Heart right ventricle (tissue), 16 donors: ENCODE data around the gene TIGIT. TPM values are rescaled to one million over a fixed set of nuclear protein-coding genes. Genes with fewer than 3 reads are reported as not detected.
A peak's percentile ranks its signal among the peaks of the same experiment; 100 is the strongest.

ENCODE experiments used
- ATAC-seq, 8 donors: fragments of 200-7000 bp; cut with Tn5 transposase; one replicate each; pipeline ENCODE4 v1.9.1; 2020; ENCODE audit warnings: mild to moderate bottlenecking in 8 of 8, moderate library complexity in 8 of 8, moderate number of reproducible peaks in 1 of 8
- DNase-seq, 2 donors: peaks; one replicate each; pipeline ENCODE4 v3.0.0-alpha.2; 2020
- H3K27ac ChIP-seq, 10 donors: fragments of 200-600 bp; sonication (generic) in 2 of 10; one replicate each; pipeline versions ENCODE4 v1.5.0 to v1.8.0; 2020 to 2022; ENCODE audit warnings: mild to moderate bottlenecking in 3 of 10
- H3K27me3 ChIP-seq, 7 donors: fragments of 200-600 bp; one replicate each; pipeline ENCODE4 v1.8.0; 2021 to 2022; ENCODE audit warnings: mild to moderate bottlenecking in 2 of 7
- H3K36me3 ChIP-seq, 9 donors: fragments of 200-600 bp; sonication (generic) in 1 of 9; one replicate each; pipeline versions ENCODE4 v1.5.0 to v1.8.0; 2020 to 2022; ENCODE audit warnings: mild to moderate bottlenecking in 2 of 9
- H3K4me1 ChIP-seq, 9 donors: fragments of 200-600 bp; sonication (generic) in 1 of 9; one replicate each; pipeline versions ENCODE4 v1.5.0 to v1.8.0; 2020 to 2022; ENCODE audit warnings: mild to moderate bottlenecking in 4 of 9
- H3K4me3 ChIP-seq, 10 donors: fragments of 200-600 bp; sonication (generic) in 2 of 10; one replicate each; pipeline versions ENCODE4 v1.5.0 to v1.8.0; 2020 to 2022; ENCODE audit warnings: mild to moderate bottlenecking in 7 of 10, moderate library complexity in 2 of 10
- H3K9me3 ChIP-seq, 11 donors: fragments of 200-600 bp in 10 of 11; sonication (generic) in 2 of 11; one replicate each; pipeline versions ENCODE4 v1.5.0 to v1.8.0; 2013 to 2022; ENCODE audit warnings: mild to moderate bottlenecking in 2 of 11, control low read depth in 1 of 11, moderate library complexity in 1 of 11
- CTCF ChIP-seq, 9 donors: fragments of 200-600 bp; sonication (generic) in 2 of 9; IDR thresholded peaks; one replicate each; pipeline versions ENCODE4 v1.5.0 to v1.8.0; 2021 to 2022; ENCODE audit warnings: antibody characterized with exemption in 9 of 9, mild to moderate bottlenecking in 5 of 9, moderate library complexity in 1 of 9
- WGBS, 2 donors: extraction: QIAGEN DNeasy Blood & Tissue Kit; methylation state at CpG; one replicate each; pipeline ENCODE4 v1.1.7; 2013; ENCODE audit warnings: inconsistent platforms in 1 of 2; 5-methylcytosine and 5-hydroxymethylcytosine counted together
- intact Hi-C, 10 donors: fragments of 100-400 bp; cut with DNase I; formaldehyde crosslinking; loops; one replicate each; pipeline versions ENCODE4 v1.11.1 to v1.14.2; 2022
- polyA plus RNA-seq, 2 donors: library from polyadenylated mRNA; stranded (reverse); fragments of 200-250 nt; gene quantifications; one replicate each; pipeline ENCODE4 v1.2.3, GENCODE V29; 2013
- total RNA-seq, 10 donors: library from RNA; stranded (reverse); fragmentation: NEBNext Ultra II Directional in 3 of 10; extraction: Animal tissue kit (Norgen Biotek cat#: 25700) in 3 of 10; gene quantifications; one replicate each; pipeline versions ENCODE4 v1.2.1 to v1.2.4, GENCODE V29; 2021 to 2023
- donor health status: Arrhythmogenic right ventricular cardiomyopathy.
- donor health status: ischemic (EF 13 %, LVEDD 7.1; RV severe dilation, severe dysfunction).
- donor health status: healthy with polysubstance abuse.
- donor health status: DM: no; HTN: yes; CAD: no.
- donor health status: DM: no; HTN: no; CAD: no.
- donor health status: ischemic (EF 25% LVEDD 6.9; RV normal size, moderate dysfunction).
- donor health status: ischemic (EF 25% LVEDD 5.7; RV mildly dilated, moderate dysfunction).
- donor health status: healthy.
- donor health status: DM: yes; HTN: yes; CAD: no.
- donor health status: Ischemic cardiomyopathy.
- donor health status: ischemic (EF 35%, LVEDD 5.7; RV mildly dilated, moderate dysfunction).
- donor health status: nonischemic (EF 11% LVEDD 7.7; RV severe dilation, severe dysfunction).
- donor health status: DM: yes; HTN: yes; CAD: no.
- donor health status: PGD.
- donor health status: ischemic (EF 29% LVEDD 5.4; RV normal size, mild dysfunction).
- donor health status: nonischemic (EF 23%, LVEDD 6.1; RV moderate dilation, normal function).

The TIGIT gene
- total and polyA plus RNA-seq, 12 donors = 0.07 to 2.5 (median 0.36) TPM; not detected in 5

GRCh38 chr3:114294940-114295480, 1.2 kb downstream of the TIGIT start:
- WGBS, 2 donors = 77 to 78% methylated on average over 6 of the region's 6 CpGs
- Histone ChIP-seq H3K4me3 (peak overlapping the region in 1 of 10 donors; percentile 26), H3K4me1 (peaks cover 0 to 9% (median 0%) of the 10 kb centered on the region in 9 donors), H3K27me3 (no peaks in the 10 kb centered on the region), H3K27ac (peak overlapping the region in 1 of 10 donors; percentile 69), H3K36me3 (no peaks in the 10 kb centered on the region), H3K9me3 (no peaks in the 10 kb centered on the region)
- ATAC-seq (no peak), DNase-seq (no peak)
- no peak for TF ChIP-seq CTCF (IDR thresholded peaks at IDR 0.05)
- intact Hi-C loops = loop anchor here in 5 of 10 donors (5.0 to 10.0 kb wide), 2 partner anchors 138 to 140 kb away; no protein-coding TSS in a partner anchor

- H3K27ac ChIP-seq = peak overlapping the region in 1 of 10 donors; percentile 69
- DNase-seq (no peak), ATAC-seq (no peak)
- WGBS, 2 donors = 85 to 91% methylated on average over 2 of the region's 2 CpGs
- peak overlapping the region in 1 of 10 donors; percentile 26 for H3K4me3 ChIP-seq
- H3K36me3 ChIP-seq = no peaks in the 10 kb centered on the region
- H3K9me3 ChIP-seq = no peaks in the 10 kb centered on the region
- TF ChIP-seq CTCF (IDR thresholded peaks at IDR 0.05) = no peak
- no peaks in the 10 kb centered on the region for H3K27me3 ChIP-seq
- intact Hi-C loops = loop anchor here in 4 of 10 donors (10.0 kb wide), 1 partner anchor 141 kb away; no protein-coding TSS in a partner anchor
- H3K4me1 ChIP-seq = peaks cover 0 to 9% (median 0%) of the 10 kb centered on the region in 9 donors
Measured at GRCh38 chr3:114295946-114296345, 2.1 kb downstream of the TIGIT start.

- intact Hi-C loops = loop anchor here in 4 of 10 donors (10.0 kb wide), 1 partner anchor 145 kb away; no protein-coding TSS in a partner anchor
- WGBS, 2 donors = 73 to 75% methylated on average over 13 of the region's 13 CpGs
- no peaks in the 10 kb centered on the region for H3K27me3 ChIP-seq
- H3K4me3 ChIP-seq = no peak overlapping the region
- H3K27ac ChIP-seq = no peak overlapping the region
- no peaks in the 10 kb centered on the region for H3K36me3 ChIP-seq
- DNase-seq (no peak), ATAC-seq (peak in 2 of 8 donors; percentile 45 to 49)
- no peaks in the 10 kb centered on the region for H3K4me1 ChIP-seq
- H3K9me3 ChIP-seq = no peaks in the 10 kb centered on the region
- peak in 6 of 9 donors; percentile 19 to 44 (median 30) for TF ChIP-seq CTCF (IDR thresholded peaks at IDR 0.05)
Measured at GRCh38 chr3:114299421-114299820, 5.6 kb downstream of the TIGIT start.

DNA sequence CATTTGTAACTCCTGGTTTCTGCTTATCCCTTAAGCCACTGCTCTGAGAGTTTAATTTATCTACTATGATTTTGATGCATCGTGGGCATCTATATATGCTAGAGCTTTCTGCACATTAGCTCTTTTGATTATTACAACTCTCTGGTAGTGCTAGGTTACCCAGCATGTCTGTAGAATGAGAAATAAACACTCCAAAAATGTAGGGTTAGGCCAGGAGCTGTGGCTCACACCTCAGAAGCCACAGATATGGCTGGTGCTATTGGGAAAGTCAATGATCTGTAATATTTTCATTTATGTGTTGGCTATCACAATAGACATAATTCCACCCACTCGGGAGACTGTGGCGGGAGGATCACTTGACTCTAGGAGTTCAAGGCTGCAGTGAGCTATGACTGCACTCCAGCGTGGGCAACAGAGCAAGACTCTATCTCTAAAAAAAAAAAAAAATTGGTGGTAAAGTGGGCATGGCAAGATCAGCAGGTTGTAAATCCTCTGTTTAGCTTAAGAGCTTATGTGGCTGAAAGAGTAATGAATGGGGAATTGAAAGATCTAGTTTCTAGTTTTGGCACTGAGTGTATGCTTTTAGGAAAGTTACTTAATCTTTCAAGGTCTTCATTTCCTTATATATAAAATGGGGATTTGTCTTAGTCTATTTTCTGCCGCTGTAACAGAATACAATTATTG, 6.3 kb downstream of the TIGIT start:
- ATAC-seq (no peak), DNase-seq (no peak)
- H3K27ac ChIP-seq = no peak overlapping the region
- TF ChIP-seq CTCF (IDR thresholded peaks at IDR 0.05) = no peak
- no peaks in the 10 kb centered on the region for H3K36me3 ChIP-seq
- H3K4me1 ChIP-seq = no peaks in the 10 kb centered on the region
- no peak overlapping the region for H3K4me3 ChIP-seq
- no peaks in the 10 kb centered on the region for H3K9me3 ChIP-seq
- 93 to 96% methylated on average over 5 of the region's 5 CpGs for WGBS, 2 donors
- no peaks in the 10 kb centered on the region for H3K27me3 ChIP-seq
- intact Hi-C loops = loop anchor here in 4 of 10 donors (10.0 kb wide), 1 partner anchor 145 kb away; no protein-coding TSS in a partner anchor
